Inferior parietal cortex (tissue), 1 donor: ENCODE measurements around the gene NUBP2.
A peak's percentile ranks its signal among the peaks of the same experiment; 100 is the strongest.

Source experiments
- DNase-seq: peaks from one replicate; pipeline ENCODE4 v3.0.0-alpha.2; 2016; ENCODE audit errors: extremely low spot score

Gene NUBP2

DNA sequence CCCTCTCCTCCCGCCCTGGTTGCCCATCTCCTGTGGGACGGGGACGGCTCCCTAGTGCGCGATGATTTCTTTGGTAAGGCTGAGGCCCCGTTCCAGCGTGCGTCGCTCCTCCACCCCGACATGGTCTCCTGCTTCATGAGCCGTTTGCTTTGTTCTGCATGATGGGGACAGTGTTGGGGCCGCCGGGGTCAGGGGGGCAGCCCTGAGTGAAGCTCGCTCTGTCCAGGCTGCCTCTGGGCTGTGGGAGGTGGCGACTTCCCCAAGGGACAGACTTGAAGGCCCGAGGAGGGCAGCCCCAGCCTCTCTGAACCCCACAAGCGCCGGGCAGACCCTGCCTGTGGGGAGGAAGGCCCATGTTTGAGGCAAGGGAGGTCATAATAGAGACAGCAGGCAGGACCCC, 23.8 kb upstream of the NUBP2 start:
- DNase-seq: no peak

DNA sequence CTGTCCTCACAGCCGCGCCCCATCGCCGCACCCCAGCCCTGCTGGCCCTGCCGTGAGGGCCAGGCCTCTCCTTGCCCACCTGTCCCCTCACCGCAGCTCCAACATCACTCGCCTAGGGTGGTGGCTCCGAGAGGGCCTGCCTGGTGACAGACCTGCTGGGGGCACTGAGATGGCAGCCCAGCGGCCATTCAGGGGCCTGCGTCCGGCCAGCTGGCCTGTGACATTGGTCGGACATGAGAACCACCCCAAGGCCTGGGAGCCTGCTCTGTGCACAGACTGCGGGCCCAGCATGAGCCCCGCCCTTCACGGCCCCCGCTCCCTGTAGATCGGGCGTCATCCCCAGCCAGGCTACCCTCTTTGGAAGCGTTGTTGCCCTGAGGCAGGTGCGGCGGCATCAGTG, 23.2 kb upstream of the NUBP2 start:
- no peak for DNase-seq

DNA sequence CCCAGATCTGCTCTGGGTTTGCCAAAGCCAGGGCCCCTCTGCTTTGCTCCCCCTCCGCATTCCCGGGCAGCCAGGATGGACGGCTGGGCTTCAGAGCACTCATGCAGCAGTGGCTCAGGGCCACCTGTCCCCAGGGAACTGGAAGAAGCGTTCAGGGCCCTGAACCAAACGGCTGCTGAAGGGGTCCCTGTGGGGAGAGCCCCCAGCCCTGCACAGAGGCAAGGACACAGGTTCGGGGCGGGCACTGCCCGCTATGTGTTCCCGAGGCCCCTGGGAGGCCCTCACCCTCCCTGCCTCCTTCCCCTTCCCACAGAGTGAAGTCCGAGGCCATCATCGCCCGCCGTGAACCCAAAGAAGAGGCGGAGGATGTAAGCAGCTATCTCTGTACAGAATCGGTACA, 21.8 kb upstream of the NUBP2 start:
- DNase-seq: no peak

DNA sequence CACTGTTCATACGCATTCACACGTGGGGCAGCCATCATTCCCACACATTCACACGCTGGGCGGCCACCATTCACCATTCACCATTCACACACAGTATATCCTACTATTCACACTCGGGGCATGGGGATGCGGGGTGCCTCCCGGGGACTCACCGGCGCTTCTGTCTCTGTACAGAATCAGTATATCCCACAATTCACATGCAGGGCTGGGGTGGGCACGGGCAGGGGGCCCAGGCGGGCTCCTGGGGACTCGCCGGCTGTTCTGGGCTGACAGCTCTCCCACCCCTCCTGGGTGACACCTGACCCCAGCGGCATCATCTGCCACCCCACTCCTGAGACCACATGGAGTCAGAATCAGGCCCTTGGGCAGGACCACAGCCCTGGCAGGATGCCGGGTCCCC, 21.0 kb upstream of the NUBP2 start:
- no peak for DNase-seq

DNA sequence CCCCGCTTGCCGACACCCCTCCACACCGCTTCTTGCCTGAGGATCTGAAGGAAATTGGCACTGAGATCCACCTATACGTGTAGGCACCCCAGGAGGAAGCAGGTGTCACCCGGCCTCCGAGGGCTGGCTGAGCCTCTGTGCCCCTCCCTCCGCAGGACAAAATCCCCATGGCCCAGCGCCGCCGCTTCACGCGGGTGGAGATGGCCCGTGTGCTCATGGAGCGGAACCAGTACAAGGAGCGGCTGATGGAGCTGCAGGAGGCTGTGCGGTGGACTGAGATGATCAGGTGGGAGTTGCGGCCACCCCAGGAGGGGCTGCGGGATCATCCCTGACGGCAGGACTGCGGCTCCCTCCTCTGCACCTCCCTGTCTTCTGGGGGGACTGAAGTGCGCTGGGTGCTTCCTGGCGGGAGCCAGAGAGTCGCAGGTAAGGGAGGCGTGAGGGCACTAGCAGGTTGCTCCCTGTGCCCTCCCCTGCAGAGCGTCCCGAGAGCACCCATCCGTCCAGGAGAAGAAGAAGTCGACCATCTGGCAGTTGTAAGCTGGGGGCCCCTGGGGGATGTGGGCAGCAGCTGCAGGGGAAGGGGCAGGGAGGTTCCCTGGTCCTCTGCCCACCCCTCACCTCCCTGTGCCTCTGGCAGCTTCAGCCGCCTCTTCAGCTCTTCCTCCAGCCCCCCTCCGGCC, 20.4 kb upstream of the NUBP2 start:
- no peak for DNase-seq

DNA sequence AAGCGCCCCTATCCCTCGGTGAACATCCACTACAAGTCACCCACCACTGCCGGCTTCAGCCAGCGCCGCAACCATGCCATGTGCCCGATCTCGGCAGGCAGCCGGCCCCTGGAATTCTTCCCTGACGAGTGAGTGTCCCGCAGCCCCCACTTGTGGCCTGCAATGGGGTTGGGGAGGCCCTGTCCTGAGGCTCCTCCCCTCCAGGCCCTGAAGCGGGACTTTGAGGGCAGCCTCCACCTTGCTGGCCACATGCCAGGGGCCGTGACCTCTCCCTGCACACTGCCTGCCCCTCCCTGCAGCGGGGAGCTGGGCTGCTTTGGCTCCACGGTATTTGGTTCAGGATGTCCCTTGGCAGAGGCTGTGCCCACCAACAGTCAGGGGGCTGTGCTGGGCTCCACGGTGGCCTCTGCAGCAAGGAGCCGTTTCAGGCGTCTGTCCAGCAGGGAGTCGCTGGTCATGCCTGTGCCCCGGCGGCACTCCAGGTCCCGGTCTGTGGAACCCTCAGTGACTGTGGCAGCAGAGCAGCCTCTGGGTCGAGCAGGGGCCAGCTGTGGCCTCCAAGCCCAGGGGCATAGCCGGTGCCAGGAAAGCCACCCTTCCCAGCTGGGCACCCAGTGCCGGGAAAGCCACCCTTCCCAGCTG, 19.8 kb upstream of the NUBP2 start:
- no peak for DNase-seq

DNA sequence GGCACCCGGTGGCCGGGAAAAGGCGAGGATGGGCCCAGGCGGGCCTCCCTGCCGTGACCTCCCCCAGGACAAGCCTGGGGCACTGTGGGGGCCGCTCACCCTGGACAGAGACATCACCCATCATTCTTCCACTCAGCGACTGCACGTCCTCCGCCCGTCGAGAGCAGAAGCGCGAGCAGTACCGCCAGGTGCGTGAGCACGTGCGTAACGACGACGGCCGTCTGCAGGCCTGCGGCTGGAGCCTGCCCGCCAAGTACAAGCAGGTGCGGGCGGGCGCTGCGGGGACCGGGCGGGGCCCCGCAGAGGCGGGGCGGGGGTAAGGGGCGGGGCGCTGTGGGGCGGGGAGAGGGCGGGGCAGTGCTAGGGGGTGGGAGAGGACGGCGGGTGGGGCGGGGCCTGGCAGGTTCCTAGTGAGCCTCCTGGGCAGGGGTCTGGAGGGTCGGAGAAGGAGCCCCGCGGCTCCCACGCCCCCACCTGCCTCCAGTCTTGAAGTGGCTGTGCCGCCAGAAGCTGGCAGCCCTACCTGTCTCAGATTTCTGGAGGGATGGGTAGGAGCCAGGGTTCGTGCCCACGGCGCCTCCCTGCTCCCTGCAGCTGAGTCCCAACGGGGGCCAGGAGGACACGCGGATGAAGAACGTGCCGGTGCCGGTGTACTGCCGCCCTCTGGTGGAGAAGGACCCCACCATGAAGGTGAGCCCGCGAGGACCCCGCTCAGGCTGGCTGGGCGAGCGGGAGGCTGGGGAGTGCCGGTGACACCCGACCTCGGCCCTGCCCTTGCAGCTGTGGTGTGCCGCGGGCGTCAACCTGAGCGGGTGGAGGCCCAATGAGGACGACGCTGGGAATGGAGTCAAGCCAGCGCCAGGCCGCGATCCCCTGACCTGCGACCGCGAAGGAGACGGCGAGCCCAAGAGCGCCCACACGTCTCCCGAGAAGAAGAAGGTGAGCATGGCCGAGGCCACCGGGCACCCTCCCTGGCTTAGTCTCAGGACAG, 18.9 kb upstream of the NUBP2 start:
- no peak for DNase-seq

DNA sequence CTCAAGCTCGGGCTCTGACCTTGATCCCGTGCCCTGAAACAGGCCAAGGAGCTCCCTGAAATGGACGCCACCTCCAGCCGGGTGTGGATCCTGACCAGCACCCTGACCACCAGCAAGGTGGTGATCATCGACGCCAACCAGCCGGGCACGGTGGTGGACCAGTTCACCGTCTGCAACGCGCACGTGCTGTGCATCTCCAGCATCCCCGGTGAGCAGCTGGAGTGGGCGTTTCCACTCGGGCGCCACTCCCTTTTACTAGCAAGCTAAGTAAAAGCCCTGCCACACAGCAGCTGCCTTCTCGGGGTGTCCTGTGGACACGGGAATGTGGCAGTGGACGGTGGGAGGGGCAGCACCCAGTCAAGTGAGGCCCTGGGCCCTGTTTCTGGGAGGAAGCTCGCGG, 17.8 kb upstream of the NUBP2 start:
- no peak for DNase-seq

DNA sequence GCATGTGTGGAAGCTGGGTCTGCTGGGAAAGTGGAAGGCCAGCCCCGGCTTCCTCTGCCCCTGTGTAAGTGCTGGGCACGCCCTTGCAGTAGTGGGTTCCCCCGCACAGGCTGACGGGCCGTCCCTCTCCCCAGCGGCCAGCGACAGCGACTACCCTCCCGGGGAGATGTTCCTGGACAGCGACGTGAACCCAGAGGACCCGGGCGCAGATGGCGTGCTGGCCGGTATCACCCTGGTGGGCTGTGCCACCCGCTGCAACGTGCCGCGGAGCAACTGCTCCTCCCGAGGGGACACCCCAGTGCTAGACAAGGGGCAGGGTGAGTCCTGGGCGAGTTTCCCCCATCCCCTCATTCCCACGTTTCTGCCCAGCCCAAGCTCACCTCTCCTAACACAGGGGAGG, 16.9 kb upstream of the NUBP2 start:
- no peak for DNase-seq

DNA sequence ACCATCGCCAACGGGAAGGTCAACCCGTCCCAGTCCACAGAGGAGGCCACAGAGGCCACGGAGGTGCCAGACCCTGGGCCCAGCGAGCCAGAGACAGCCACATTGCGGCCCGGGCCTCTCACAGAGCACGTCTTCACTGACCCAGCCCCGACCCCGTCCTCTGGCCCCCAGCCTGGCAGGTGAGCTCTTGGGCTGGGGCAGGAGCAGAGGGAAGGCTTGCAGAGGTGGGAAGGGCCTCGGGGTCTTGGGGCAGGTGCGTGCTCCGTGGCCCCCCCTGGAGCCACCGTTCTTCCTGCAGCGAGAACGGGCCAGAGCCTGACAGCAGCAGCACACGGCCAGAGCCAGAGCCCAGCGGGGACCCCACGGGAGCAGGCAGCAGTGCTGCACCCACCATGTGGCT, 16.5 kb upstream of the NUBP2 start:
- no peak for DNase-seq

DNA sequence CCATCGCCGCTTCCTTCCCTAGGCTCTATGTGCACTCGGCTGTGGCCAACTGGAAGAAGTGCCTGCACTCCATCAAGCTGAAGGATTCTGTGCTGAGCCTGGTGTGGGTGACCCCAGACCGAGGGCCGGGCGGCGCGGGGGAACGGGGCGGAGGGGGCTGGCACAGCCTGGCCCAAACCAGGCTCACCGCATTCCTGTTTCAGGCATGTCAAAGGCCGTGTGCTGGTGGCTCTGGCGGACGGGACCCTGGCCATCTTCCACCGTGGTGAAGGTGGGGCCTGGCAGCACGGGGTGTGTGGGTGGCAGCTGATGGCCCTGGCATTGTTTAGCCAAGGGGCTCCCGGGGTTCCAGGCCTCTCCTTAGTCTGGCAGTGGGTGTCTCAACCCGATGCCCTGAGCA, 16.1 kb upstream of the NUBP2 start:
- no peak for DNase-seq

DNA sequence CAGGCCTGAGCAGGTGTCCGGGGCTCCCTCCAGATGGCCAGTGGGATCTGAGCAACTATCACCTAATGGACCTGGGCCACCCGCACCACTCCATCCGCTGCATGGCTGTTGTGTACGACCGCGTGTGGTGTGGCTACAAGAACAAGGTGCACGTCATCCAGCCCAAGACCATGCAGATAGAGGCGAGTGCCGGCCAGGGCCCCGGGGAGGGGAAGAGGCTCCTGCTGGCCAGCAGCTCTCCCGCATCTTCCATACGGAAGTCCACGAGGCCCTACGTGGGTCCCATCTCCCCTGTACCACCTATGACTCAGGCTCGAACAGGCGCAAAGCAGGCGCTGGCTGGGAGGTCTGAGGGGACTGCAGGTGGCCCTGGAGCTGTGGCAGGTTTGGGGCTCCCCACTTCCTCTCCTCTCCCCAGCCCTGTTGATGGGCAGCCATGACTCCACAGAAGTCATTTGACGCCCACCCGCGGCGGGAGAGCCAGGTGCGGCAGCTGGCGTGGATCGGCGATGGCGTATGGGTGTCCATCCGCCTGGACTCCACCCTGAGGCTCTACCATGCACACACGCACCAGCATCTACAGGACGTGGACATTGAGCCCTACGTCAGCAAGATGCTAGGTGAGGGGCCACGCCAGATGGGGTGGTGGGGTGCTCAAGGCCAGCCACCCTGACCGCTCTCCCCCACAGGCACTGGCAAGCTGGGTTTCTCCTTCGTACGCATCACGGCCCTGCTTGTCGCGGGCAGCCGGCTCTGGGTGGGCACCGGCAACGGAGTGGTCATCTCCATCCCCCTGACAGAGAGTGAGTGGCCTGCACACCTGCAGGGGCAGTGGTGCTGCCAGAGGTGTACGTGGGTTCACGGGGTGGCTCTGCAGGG, 15.4 kb upstream of the NUBP2 start:
- no peak for DNase-seq

DNA sequence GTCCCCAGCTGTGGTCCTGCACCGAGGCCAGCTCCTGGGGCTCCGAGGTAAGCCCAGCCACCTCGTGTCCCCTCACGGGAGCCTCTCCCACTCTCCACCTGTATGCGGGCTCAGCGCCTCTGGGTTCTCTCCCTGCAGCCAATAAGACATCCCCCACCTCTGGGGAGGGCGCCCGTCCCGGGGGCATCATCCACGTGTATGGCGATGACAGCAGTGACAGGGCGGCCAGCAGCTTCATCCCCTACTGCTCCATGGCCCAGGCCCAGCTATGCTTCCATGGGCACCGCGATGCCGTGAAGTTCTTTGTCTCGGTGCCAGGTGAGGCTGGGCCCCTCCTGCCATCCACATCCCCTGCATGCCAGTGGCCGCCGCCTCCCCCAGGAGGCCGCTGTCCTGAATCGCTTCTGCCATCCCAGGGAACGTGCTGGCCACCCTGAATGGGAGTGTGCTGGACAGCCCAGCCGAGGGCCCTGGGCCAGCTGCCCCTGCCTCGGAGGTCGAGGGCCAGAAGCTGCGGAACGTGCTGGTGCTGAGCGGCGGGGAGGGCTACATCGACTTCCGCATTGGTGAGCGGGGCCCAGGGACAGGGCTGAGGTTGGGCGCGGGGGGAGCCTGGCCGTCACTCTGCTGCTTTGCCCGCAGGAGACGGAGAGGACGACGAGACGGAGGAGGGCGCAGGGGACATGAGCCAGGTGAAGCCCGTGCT, 14.5 kb upstream of the NUBP2 start:
- DNase-seq: no peak

DNA sequence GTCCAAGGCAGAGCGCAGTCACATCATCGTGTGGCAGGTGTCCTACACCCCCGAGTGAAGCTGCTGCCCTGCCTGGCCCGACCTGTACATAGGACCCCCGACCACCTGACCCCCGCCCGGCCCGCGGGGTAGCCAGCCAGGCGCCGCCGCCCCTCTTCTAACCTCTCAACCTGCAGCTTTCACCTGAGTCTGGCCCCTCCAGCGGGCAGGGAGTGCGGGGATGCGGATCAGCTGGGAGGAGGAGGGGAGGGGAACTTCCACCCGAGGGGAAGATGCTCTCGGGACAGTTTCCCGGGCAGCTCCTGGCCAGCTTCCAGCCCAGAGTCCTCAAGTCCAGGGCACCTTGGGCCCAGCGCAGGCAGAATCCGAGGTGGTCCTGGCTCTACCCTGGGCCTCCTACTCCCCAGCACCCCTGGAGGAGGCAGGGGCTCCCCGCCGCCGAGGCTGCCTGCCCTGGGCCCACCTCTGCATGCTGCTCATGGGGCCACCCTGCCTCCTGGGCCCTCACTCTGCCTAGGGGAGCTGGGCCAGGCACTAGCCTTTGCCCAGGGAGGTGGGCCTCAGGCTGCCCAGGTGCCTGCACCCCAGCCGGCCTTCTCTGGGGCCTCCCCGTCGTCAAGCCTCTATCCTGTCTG, 13.9 kb upstream of the NUBP2 start:
- no peak for DNase-seq

DNA sequence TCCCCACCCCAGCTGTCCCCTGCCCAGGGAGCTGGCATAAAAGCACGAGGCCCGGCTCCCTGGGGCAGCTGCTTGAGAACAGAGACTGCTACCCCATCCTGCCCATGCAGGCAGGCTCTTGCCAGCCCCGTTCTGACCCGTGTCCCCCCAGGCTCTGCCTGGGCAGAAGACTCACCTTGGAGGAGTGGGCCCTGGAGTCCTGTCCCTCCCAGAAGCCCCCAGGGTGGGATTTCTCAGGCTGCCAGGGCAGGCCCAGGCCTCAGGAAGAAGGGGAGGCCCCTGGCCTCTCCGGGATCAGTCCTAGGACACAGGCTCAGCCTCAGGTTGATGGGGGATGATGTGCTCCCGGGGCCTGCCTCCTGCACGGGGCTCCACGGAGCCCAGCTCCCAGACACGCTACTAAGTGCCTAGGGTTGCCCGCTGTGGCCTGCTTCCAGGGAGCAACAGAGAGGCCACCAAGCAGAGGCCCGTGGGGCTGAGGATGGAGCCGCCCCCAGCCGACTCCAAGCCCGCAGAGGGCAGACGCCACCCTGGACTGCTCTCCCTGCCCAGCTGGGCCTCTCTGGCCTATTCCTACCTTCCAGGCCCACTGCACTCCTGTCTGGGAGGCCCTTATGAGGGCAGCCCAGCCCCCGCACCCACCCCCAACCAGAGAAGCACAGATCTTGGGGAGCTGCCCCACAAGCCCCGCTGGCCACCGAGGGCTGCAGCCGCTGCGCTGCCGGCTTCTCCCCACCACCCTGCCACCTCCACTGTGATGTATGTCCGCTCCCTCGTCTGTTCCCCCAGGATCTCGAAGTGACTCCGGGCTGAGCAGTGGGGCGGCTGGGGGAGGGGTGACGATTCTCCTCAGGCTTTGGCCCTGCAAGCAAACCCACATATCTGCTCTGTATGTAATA, 13.1 kb upstream of the NUBP2 start:
- DNase-seq: no peak

DNA sequence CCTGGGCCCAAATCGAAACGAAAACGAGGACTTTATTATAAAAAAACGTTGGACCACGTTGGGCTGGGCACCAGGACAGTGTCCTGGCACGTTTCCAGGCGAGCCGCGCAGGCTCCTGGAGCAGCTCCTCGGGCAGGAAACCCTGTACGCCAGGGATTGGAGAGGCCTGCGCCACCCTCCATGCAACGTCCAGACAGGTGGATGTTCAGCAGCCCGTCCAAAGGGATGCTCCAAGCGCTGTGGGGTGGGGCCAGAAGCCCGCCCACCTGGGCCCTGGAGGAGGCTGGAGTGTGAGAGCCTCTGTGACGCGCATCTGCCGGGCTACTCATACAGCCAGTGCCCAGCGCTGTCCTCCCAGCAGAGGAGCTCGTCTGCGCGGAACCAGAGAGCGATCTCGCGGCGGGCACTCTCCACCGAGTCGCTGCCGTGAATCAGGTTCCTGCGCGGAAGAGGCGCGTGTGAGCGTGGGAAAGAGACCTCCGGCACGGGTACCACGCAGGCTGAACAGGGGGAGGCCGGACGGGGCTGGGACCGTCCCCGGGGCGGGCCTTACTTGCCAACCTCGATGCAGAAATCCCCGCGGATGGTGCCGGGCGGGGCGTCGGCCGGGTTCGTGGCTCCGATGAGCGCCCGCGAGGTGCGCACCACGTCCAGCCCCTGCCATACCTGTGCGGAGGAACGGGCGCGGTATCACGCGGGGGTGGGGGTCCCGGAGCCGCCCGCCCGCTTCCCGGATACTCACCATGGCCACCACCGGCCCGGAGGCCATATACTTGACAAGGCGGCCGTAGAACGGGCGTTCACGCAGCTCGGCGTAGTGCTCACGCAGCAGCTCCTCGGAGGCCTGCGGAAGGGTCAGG, 12.2 kb upstream of the NUBP2 start:
- peak; percentile 47 for DNase-seq

DNA sequence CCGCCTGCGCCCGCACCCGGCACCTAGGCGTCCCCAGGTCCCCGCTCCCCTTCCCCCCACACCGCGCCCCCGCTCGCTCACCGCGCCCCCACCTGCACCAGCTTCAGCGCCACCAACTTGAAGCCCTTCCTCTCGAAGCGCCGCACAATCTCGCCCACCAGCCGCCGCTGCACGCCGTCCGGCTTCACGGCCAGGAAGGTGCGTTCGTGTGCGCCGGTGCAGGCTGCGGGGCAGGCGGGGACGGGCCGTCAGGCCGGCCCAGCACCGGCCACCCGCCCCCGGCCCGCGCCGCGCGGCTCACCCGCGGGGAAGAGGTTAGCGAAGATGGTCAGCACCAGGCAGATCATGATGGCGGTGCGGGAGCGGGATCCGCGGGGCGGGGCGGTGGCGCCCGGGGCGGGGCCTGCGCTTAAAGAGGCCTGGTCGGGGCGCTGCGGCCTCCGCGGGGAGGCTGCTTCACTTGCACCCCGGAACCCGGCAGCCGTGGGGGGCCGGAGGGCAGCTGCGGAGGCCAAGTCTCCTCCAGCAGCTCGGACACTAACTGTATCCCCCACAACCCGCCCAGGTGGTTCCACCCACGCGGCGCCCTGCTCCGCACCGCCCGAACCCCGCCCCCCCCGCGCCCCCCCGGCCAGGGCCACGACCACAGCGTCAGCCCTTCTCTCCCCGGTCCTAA, 11.4 kb upstream of the NUBP2 start, which contains the start of gene NME3:
Gene NME3 (minus strand): TSS at position 356 of the 676 bp plus-strand sequence. CDS start 9 bp downstream, at position 347.
- peak; percentile 61 for DNase-seq

DNA sequence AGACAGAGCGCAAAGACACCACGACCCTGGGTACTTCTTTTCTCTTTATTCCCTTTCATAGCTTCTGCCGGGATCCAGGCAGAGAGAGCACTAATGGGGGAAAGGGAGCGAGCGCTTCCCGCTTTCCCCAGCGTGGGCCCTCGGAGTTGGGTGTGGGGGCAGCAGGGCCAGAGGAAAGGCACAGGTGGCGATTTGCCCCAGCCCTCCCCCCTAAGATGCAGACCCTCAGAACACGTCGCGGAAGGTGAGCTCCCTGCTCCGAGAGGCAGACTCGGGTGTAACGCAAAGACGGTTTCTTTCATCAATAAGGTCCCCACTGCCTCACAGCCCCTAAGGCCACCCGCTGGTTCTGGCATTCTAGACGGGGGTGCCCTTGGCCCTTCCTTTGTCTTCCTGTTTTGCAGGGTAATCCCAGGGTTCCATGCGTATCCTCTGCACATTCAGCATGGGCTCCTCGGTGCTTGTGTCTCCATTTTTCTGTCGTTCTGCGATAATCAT, 10.8 kb upstream of the NUBP2 start:
- no peak for DNase-seq
